GM08714 (cell line): Measurements from ENCODE around the gene HMX2.
A peak's percentile ranks its signal among the peaks of the same experiment; 100 is the strongest.

ENCODE experiments used
- H3K4me3 ChIP-seq: fragments of 200-500 bp; sonication (Bioruptor generic); 2 replicates; pipeline ENCODE4 v1.5.1; 2014; ENCODE audit warnings: mild to moderate bottlenecking, low read length, inconsistent platforms
- ZNF274 ChIP-seq: IDR thresholded peaks from 2 replicates; pipeline ENCODE4 v1.6.1; 2012; ENCODE audit warnings: mild to moderate bottlenecking, low read depth, low read length

The HMX2 gene

DNA sequence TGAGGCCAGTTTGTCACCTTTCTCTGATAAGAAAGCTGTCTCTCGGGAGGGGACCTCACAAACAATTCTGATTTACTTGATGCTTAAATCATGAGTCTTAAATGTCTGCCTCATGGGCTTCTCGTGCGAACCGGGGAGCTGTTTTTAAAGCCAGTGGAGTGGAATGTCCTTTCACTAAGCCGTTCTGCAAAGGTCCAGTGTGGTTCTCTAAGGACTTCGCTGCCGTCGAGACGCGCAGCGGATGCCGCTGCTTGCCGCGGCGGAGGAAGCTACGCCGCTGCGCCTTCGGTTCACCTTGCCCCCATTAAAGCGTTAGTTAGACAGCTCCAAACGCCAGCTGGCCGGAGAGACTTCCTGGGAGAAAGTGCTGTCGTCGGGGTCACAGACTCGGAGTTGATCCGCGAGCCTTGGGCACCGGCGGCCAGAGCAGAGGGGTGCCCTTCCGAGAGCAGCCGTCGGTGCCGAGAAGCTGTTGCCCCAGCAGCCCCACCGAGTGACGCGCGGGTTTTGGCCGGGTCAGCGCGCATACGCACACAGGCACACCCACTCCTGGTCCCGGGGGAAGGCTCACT, 13.5 kb upstream of the HMX2 start:
- no peak for TF ChIP-seq ZNF274
- H3K4me3 ChIP-seq, result no peak overlapping the region

GRCh38 chr10:123134915-123135414, 13.0 kb upstream of the HMX2 start:
- no peak for TF ChIP-seq ZNF274

GRCh38 chr10:123135415-123136141, 12.4 kb upstream of the HMX2 start, which contains the start of gene HMX3:
Gene HMX3, plus strand, starts transcription at chr10:123135970. Its CDS starts 81 bp downstream, at chr10:123136051.
- peak within 1 kb of the TSS; percentile 11; the same call in 1 of the 2 replicates for H3K4me3 ChIP-seq
- TF ChIP-seq ZNF274, result no peak

More at GRCh38 chr10:123134915-123135414, 13.0 kb upstream of the HMX2 start:
- peak overlapping the region; percentile 6; the same call in 1 of the 2 replicates for H3K4me3 ChIP-seq

DNA sequence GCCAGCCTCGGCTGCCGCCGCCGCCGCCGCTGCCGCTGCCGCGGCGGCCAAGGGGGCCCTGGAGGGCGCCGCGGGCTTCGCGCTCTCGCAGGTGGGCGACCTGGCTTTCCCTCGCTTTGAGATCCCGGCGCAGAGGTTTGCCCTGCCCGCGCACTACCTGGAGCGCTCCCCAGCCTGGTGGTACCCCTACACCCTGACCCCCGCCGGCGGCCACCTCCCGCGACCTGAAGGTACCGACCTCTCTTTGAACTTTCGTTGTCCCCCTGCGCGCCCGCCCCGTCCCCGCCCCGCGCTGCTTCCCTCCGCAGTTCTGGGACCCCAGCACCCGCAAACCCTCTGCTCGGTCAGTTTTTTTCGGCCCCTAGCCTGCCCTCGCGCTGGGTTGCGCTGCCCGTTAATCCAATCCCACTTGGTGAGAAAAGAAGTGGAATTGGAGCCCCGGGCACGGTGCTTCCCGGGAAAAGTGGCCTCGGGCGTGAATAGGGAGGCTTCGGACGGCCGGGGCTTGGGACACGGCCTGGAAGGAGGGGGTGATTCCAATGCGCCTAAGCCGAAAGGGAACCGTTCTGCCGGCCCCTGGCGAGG, 11.6 kb upstream of the HMX2 start:
- H3K4me3 ChIP-seq, result peak overlapping the region; percentile 11; the same call in 1 of the 2 replicates

GRCh38 chr10:123136806-123137642, 10.9 kb upstream of the HMX2 start:
- peak overlapping the region; percentile 0; the same call in 1 of the 2 replicates for H3K4me3 ChIP-seq
- TF ChIP-seq ZNF274, result no peak

More for the DNA sequence above, 11.6 kb upstream of the HMX2 start:
- no peak for TF ChIP-seq ZNF274

- no peak for TF ChIP-seq ZNF274
- H3K4me3 ChIP-seq, result no peak overlapping the region
These were observed 8.8 kb upstream of the HMX2 start for GRCh38 chr10:123139165-123139520.

DNA sequence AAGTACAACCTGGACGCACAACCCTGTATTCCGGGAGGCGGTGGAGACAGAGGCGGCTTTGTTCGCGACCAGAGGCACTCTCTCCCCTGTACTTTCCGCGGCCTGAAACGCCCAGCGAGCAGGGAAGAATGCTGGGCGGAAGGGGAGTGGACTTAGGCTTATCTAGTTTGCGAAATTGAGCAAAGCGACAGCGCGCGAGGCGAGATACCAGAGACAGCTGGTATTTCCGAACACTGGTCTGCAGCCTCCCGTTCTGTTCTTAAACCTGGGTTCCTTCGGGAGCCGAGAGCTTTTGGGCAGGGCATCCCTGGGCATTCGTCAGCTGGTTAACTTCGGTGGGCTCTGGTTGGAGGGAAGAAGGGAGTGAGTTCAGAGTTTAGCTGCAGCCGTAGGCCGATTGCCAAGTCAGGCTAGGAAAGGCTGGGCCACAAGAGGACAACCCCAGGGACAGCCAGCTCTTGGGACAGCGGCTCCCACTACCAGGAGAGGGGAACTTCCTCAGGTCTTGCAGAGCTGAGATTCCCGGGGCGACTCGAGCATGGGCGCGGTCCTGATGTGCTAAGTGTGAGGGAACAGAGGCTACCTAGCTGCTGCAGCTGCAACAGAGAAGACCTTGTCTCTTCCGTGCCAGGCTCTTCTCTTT, 8.3 kb upstream of the HMX2 start:
- no peak overlapping the region for H3K4me3 ChIP-seq
- no peak for TF ChIP-seq ZNF274

DNA sequence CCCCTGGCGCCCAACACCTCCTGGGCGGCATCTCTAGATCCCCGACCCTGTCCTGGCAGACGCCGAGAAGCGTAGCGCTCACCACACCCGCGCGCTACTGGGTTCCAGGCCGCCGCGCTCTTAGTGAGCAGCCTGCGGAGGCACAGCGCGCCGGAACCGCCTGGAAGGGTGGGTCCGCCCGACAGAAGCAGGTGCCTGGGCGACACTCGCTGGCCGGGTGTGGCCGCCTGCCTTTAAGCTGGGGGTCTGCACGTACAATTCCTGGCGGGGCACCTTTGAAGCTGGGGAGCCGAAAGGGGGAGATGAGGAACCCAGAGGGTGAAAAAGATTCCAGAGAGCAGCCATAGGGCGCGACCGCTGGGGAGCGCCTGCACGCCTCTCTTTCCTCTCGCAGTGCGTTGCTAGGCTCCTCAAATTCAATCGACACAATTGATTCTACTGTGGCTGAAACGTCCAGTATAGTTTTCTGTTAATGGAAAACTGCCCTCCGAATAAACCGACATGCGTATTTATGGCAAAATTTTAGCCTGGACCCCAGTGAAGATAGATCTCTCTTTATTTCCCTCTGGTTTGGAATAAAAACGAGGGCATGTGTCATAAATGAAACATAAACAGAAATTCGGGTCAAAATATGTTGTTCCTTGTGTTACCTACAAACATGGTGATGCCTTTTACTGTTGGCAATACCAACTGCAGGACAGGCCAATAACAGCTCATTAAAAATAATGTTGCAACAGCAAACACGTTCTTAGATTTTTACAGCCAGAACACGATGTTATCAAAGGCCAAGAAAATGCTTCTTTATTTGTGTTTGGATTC, 7.6 kb upstream of the HMX2 start:
- no peak for TF ChIP-seq ZNF274
- H3K4me3 ChIP-seq, result no peak overlapping the region

- H3K4me3 ChIP-seq, result no peak overlapping the region
- TF ChIP-seq ZNF274, result no peak
These were observed 6.9 kb upstream of the HMX2 start for GRCh38 chr10:123140983-123141390.

- TF ChIP-seq ZNF274, result no peak
These were observed 5.9 kb upstream of the HMX2 start for GRCh38 chr10:123141791-123142700.

DNA sequence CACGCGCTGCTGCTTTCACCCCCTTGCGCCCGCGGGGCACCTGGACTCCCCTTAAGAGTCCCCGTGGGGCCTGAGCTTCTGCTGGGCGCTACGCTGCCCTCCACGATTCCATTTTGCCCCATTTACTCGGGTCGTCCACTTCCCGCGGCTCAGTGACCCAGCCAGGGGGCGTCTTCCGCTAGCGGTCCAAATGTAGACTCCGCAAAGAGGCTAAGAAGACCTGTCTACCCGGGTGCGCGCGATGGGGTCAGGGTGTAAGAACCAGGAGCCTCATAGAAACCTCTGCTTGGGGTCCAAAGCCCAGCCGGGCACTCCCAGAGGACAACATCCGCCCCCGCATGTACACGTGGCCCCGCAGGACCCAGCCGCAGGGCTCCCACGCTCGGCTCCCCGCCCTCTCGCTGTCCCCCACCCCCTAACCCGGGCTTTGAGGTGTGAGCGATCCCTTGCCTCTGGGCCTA, 5.2 kb upstream of the HMX2 start:
- no peak for TF ChIP-seq ZNF274
- no peak overlapping the region for H3K4me3 ChIP-seq

More at GRCh38 chr10:123141791-123142700, 5.9 kb upstream of the HMX2 start:
- no peak overlapping the region for H3K4me3 ChIP-seq
